GM12872 (cell line): ENCODE measurements around the gene BRICD5.

Experiments used
- TF ChIP-seq, protein P1 (sequence below): IDR thresholded peaks from 3 replicates; pipeline ENCODE4 v1.5.1; 2011; ENCODE audit warnings: low read depth, mild to moderate bottlenecking, low read length, moderate library complexity; ENCODE audit not compliant: insufficient read depth

BRICD5 gene

DNA sequence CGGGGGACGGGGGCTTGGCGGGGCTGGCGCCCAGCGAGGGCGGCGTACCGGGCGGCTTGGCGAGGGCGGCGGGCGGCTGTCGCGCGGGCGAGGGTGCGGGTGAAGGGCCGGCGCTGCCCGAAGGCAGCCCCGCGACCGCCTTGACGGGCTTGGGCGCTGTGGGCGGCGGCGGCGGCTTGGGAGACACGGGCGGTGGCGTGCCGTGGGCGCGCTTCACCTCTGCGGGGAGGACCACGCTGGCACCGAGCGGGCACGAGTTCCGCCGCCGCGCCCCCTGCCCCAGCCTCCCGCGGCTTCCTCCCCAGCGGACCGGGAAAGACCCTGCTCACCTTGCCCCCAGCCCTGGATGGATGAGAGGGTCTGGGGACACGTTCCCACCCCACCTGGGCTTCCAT lies 31.6 kb downstream of the BRICD5 start:
- TF ChIP-seq, protein P1, sequence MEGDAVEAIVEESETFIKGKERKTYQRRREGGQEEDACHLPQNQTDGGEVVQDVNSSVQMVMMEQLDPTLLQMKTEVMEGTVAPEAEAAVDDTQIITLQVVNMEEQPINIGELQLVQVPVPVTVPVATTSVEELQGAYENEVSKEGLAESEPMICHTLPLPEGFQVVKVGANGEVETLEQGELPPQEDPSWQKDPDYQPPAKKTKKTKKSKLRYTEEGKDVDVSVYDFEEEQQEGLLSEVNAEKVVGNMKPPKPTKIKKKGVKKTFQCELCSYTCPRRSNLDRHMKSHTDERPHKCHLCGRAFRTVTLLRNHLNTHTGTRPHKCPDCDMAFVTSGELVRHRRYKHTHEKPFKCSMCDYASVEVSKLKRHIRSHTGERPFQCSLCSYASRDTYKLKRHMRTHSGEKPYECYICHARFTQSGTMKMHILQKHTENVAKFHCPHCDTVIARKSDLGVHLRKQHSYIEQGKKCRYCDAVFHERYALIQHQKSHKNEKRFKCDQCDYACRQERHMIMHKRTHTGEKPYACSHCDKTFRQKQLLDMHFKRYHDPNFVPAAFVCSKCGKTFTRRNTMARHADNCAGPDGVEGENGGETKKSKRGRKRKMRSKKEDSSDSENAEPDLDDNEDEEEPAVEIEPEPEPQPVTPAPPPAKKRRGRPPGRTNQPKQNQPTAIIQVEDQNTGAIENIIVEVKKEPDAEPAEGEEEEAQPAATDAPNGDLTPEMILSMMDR, result no peak

DNA sequence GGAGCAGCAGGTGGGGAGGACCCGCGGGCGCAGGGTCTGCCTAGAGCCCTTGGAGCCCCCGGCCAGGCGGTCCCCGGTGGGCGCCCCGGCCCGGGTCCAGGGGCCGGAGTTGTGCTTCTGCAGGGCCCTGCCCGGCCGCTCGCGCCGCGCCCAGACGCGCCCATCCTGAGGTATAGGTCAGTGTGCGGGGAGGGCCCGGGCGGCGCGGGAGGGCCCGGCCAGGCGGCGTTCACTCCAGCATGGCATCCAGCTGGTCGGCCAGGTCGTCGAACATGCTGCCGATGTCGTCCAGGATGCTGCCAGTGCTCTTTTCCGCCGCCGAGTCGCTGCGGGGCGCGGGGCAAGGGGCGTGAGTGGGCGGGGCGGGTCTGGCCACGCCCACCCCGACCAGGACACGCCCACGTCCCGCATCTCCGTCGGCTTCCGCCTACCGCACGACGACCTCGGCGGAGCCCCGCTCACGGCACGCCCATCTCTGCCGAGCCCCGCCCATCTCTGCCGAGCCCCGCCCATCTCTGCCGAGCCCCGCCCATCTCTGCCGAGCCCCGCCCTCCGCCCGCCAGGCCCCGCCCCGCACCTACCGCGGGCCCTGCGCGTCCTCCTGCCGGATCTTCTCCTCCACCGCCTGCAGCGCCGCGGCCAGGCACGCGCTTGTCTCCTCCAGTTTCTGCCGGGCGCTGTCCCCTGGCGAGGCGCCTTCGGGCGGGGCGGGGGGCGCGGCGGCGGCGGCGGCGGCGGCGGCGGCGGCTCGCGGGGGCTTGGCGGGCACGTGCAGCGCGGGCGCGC lies 32.1 kb downstream of the BRICD5 start:
- TF ChIP-seq, protein P1, result no peak

DNA sequence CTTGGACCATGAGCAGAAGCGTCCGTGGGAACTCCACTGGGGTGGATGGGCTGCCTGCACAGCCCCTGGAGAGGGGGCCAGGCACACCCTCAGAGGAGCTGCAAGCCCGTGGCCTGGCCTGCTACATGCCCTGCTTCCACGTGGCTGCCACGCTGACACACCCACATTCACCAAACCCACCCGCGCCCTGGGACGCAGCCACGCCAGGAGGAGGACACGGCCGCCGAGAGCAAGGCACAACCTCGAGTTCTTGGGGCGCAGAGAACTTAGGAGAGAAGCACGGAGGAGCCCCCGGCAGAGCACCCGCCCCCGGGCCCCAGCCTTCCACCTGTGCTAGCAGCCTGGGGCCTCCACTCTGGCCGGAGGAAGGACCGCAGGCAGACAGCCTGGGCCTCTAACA lies 33.1 kb downstream of the BRICD5 start:
- TF ChIP-seq, protein P1, result no peak

DNA sequence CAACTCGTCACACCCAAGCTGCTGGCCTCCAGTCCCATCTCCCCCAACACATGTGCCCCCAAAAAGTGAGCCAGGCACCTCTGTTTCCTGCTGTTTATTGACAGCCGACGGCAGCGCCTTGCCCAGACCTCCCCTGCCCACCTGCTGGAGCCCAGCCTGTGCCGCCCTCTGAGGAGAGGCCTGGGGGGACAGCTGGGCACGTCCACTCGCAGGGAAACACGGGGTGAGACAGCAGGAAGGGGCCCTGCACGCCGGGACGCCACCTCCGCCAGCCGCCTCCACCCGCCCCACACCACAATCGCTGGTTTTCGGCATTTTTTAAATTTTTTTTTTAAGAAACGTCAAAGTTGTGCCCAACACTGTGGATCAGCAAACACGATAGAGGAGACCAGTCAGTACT lies 33.6 kb downstream of the BRICD5 start:
- TF ChIP-seq, protein P1, result no peak

DNA sequence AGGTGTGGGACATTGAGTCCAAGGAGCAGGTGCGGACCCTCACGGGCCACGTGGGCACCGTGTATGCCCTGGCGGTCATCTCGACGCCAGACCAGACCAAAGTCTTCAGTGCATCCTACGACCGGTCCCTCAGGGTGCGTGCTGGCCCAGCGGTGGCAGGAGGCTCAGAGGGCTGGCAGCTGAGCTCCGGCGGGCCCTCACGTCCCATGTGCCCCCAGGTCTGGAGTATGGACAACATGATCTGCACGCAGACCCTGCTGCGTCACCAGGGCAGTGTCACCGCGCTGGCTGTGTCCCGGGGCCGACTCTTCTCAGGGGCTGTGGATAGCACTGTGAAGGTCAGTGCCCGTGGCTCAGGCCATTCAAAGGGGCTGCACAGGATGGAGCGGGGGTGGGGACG lies 34.6 kb downstream of the BRICD5 start:
- TF ChIP-seq, protein P1, result no peak

DNA sequence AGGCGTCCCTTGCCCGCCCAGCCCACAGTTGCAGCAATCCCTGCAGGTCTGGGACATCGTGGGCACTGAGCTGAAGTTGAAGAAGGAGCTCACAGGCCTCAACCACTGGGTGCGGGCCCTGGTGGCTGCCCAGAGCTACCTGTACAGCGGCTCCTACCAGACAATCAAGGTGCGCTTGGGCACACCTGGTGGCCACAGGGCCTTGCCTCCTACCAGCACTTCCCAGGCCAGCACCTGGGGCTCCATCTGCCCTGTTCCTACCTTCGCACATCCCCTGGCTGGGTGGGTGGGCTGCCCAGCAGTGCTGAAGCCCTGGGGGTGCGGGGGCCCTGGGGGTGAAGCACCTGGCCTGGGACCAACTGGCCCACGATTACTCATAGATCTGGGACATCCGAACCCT lies 35.2 kb downstream of the BRICD5 start:
- TF ChIP-seq, protein P1, result no peak

DNA sequence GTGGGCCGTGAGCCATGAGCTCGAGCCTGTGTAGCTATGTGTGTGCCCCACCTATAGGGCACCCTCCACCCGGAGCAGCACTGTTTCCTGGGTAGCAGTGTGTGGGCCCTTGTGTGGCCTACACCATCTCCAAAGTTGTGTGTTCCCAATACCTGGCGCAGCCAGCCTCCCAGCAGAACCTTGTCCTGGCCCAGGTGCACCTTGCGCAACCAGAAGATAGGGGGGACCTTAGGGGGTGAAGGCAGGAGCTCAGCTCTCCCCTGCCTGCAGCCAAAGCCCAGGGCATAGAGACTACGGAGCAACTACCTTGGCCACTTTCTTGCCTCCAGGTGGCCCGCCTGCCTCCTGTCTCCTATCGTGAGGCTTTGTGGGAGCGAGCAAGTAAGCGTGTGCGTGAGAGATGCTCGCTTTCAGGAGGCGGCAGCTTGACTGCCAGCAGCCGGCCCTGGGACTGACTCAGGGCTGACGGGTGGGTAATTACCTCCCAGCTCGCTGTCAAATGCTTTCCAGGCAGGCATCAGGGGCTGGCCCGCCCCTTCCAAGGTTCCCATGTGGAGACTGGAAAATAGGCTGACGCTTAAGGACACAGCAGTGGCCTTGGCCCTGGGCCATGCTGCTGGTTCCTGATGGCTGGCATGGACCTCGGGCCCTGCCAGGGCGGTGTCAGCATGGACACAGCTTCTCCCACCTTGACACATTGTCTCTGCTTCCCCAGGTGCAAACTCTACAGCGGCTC lies 36.1 kb downstream of the BRICD5 start:
- TF ChIP-seq, protein P1, result no peak
